T-helper 1 cell treated with Interleukin-12 subunit alpha and Interleukin-12 subunit beta and Interleukin-4 antibody, amounts not matched to agents 30 μg/mL and 1 μg/mL, for 36 hours (primary cell): ENCODE measurements around the gene IFIT1.
A peak's percentile ranks its signal among the peaks of the same experiment; 100 is the strongest.
"Not testable (repeated sequence)": the region's sequence is repeated elsewhere in the genome, so short reads cannot be mapped to it uniquely, and the experiment has no call there.

Source experiments
- H3K27ac Mint-ChIP-seq: one replicate; pipeline ENCODE4 v1.8.0; 2021; ENCODE audit warnings: mild to moderate bottlenecking, mixed read lengths
- H3K27me3 Mint-ChIP-seq: one replicate; pipeline ENCODE4 v1.8.0; 2021; ENCODE audit warnings: low read depth, mixed read lengths
- H3K36me3 Mint-ChIP-seq: one replicate; pipeline ENCODE4 v1.8.0; 2021; ENCODE audit warnings: low read depth, mixed read lengths
- H3K4me1 Mint-ChIP-seq: one replicate; pipeline ENCODE4 v1.8.0; 2021; ENCODE audit warnings: low read depth, mixed read lengths
- H3K4me3 Mint-ChIP-seq: one replicate; pipeline ENCODE4 v1.8.0; 2021; ENCODE audit warnings: mild to moderate bottlenecking, moderate library complexity, mixed read lengths
- H3K9me3 Mint-ChIP-seq: one replicate; pipeline ENCODE4 v1.8.0; 2021; ENCODE audit warnings: mixed read lengths

The IFIT1 gene

GRCh38 chr10:89391907-89392756 is at the start of gene IFIT1:
Gene IFIT1, plus strand, starts transcription at chr10:89392623. Its CDS starts 90 bp downstream, at chr10:89392713.
- Mint-ChIP-seq H3K36me3 (peaks cover 7% of the 10 kb centered on the region), H3K4me3 (peak within 1 kb of the TSS; percentile 85), H3K4me1 (peaks cover 23% of the 10 kb centered on the region), H3K9me3 (no peaks in the 10 kb centered on the region), H3K27ac (peak within 1 kb of the TSS; percentile 92), H3K27me3 (peaks cover 4% of the 10 kb centered on the region)

- Mint-ChIP-seq H3K27ac (no peak overlapping the region), H3K9me3 (no peaks in the 10 kb centered on the region), H3K4me3 (no peak overlapping the region), H3K27me3 (peaks cover 83% of the 10 kb centered on the region), H3K36me3 (peaks cover 24% of the 10 kb centered on the region), H3K4me1 (no peaks in the 10 kb centered on the region)
Measured at GRCh38 chr10:89343089-89343767, 49.2 kb upstream of the IFIT1 start.

- Mint-ChIP-seq H3K4me1 (no peaks in the 10 kb centered on the region), H3K27ac (no peak overlapping the region), H3K4me3 (no peak overlapping the region), H3K27me3 (peaks cover 85% of the 10 kb centered on the region), H3K36me3 (peaks cover 15% of the 10 kb centered on the region), H3K9me3 (no peaks in the 10 kb centered on the region)
Measured at GRCh38 chr10:89344156-89344555, 48.3 kb upstream of the IFIT1 start.

- peaks cover 4% of the 10 kb centered on the region for H3K36me3 Mint-ChIP-seq
- H3K27ac Mint-ChIP-seq: no peak overlapping the region
- H3K4me1 Mint-ChIP-seq: peaks cover under 1% of the 10 kb centered on the region
- H3K27me3 Mint-ChIP-seq: peaks cover 86% of the 10 kb centered on the region
- H3K9me3 Mint-ChIP-seq: no peaks in the 10 kb centered on the region
- H3K4me3 Mint-ChIP-seq: no peak overlapping the region
Measured at GRCh38 chr10:89345367-89346000, 46.9 kb upstream of the IFIT1 start.

GRCh38 chr10:89346405-89347254 is 45.8 kb upstream of the IFIT1 start:
- peaks cover 4% of the 10 kb centered on the region for H3K36me3 Mint-ChIP-seq
- peaks cover 10% of the 10 kb centered on the region for H3K4me1 Mint-ChIP-seq
- H3K9me3 Mint-ChIP-seq: no peaks in the 10 kb centered on the region
- H3K27ac Mint-ChIP-seq: no peak overlapping the region
- no peak overlapping the region for H3K4me3 Mint-ChIP-seq
- H3K27me3 Mint-ChIP-seq: peaks cover 83% of the 10 kb centered on the region

- peaks cover 14% of the 10 kb centered on the region for H3K4me1 Mint-ChIP-seq
- H3K4me3 Mint-ChIP-seq: no peak overlapping the region
- H3K36me3 Mint-ChIP-seq: peaks cover 2% of the 10 kb centered on the region
- no peak overlapping the region for H3K27ac Mint-ChIP-seq
- no peaks in the 10 kb centered on the region for H3K9me3 Mint-ChIP-seq
- peaks cover 81% of the 10 kb centered on the region for H3K27me3 Mint-ChIP-seq
Measured at GRCh38 chr10:89347701-89348457, 44.5 kb upstream of the IFIT1 start.

- Mint-ChIP-seq H3K27ac (no peak overlapping the region), H3K27me3 (peaks cover 80% of the 10 kb centered on the region), H3K9me3 (no peaks in the 10 kb centered on the region), H3K4me3 (no peak overlapping the region), H3K36me3 (peaks cover 1% of the 10 kb centered on the region), H3K4me1 (peaks cover 14% of the 10 kb centered on the region)
Measured at GRCh38 chr10:89348481-89348880, 43.9 kb upstream of the IFIT1 start.

GRCh38 chr10:89348975-89349374 is 43.4 kb upstream of the IFIT1 start:
- peaks cover 80% of the 10 kb centered on the region for H3K27me3 Mint-ChIP-seq
- no peak overlapping the region for H3K27ac Mint-ChIP-seq
- no peak overlapping the region for H3K4me3 Mint-ChIP-seq
- H3K36me3 Mint-ChIP-seq: no peaks in the 10 kb centered on the region
- peaks cover 14% of the 10 kb centered on the region for H3K4me1 Mint-ChIP-seq
- no peaks in the 10 kb centered on the region for H3K9me3 Mint-ChIP-seq

GRCh38 chr10:89350631-89351315 is 41.6 kb upstream of the IFIT1 start:
- Mint-ChIP-seq H3K27me3 (peaks cover 79% of the 10 kb centered on the region), H3K4me1 (peaks cover 14% of the 10 kb centered on the region)
- H3K27ac Mint-ChIP-seq, H3K36me3 Mint-ChIP-seq, H3K4me3 Mint-ChIP-seq, H3K9me3 Mint-ChIP-seq: not testable (repeated sequence)

GRCh38 chr10:89351412-89351779 is 41.0 kb upstream of the IFIT1 start:
- H3K4me1 Mint-ChIP-seq: peaks cover 14% of the 10 kb centered on the region
- no peak overlapping the region for H3K27ac Mint-ChIP-seq
- peaks cover 80% of the 10 kb centered on the region for H3K27me3 Mint-ChIP-seq
- H3K4me3 Mint-ChIP-seq: no peak overlapping the region
- no peaks in the 10 kb centered on the region for H3K36me3 Mint-ChIP-seq
- H3K9me3 Mint-ChIP-seq: no peaks in the 10 kb centered on the region

GRCh38 chr10:89351780-89352597 is 40.4 kb upstream of the IFIT1 start:
- Mint-ChIP-seq H3K9me3 (no peaks in the 10 kb centered on the region), H3K4me1 (peaks cover 14% of the 10 kb centered on the region), H3K27me3 (peaks cover 74% of the 10 kb centered on the region), H3K27ac (no peak overlapping the region), H3K36me3 (no peaks in the 10 kb centered on the region), H3K4me3 (no peak overlapping the region)

- Mint-ChIP-seq H3K4me1 (peaks cover 14% of the 10 kb centered on the region), H3K27ac (no peak overlapping the region), H3K9me3 (no peaks in the 10 kb centered on the region), H3K4me3 (no peak overlapping the region), H3K36me3 (no peaks in the 10 kb centered on the region), H3K27me3 (peaks cover 72% of the 10 kb centered on the region)
Measured at GRCh38 chr10:89352802-89353201, 39.6 kb upstream of the IFIT1 start.
